KMS-11 (cell line): Measurements from ENCODE around the gene C2CD4C.

ENCODE experiments used
- H2AFZ ChIP-seq: fragments of 200-600 bp; sonication (generic); 2 replicates; pipeline ENCODE4 v1.6.1; 2016; ENCODE audit warnings: antibody characterized with exemption, mixed run types, low read depth
- H3K27ac ChIP-seq: fragments of 200-600 bp; sonication (generic); 2 replicates; pipeline ENCODE4 v1.6.1; 2016; ENCODE audit warnings: mild to moderate bottlenecking, mixed run types
- H3K27me3 ChIP-seq: fragments of 200-600 bp; sonication (generic); 2 replicates; pipeline ENCODE4 v1.6.1; 2017; ENCODE audit warnings: mild to moderate bottlenecking, low read depth, mixed run types, moderate library complexity; ENCODE audit not compliant: insufficient read depth
- H3K36me3 ChIP-seq: fragments of 200-600 bp; sonication (generic); 2 replicates; pipeline ENCODE4 v1.6.1; 2017; ENCODE audit warnings: mild to moderate bottlenecking, mixed run types; ENCODE audit not compliant: insufficient read depth
- H3K4me1 ChIP-seq: fragments of 200-600 bp; sonication (generic); 2 replicates; pipeline ENCODE4 v1.6.1; 2016; ENCODE audit warnings: mild to moderate bottlenecking, low read depth, mixed run types; ENCODE audit not compliant: poor library complexity, severe bottlenecking
- H3K4me2 ChIP-seq: fragments of 200-600 bp; sonication (generic); 2 replicates; pipeline ENCODE4 v1.7.0; 2016; ENCODE audit warnings: mild to moderate bottlenecking, mixed run types
- H3K4me3 ChIP-seq: fragments of 200-600 bp; sonication (generic); IDR thresholded peaks from 2 replicates; pipeline ENCODE4 v1.6.1; 2017; ENCODE audit warnings: low read depth, low read length, mixed read lengths; ENCODE audit not compliant: insufficient read depth
- H3K79me2 ChIP-seq: fragments of 200-600 bp; sonication (generic); 2 replicates; pipeline ENCODE4 v1.6.1; 2016; ENCODE audit warnings: low read depth, mixed run types; ENCODE audit not compliant: insufficient read depth
- H3K9ac ChIP-seq: fragments of 200-600 bp; sonication (generic); 2 replicates; pipeline ENCODE4 v1.6.1; 2016; ENCODE audit warnings: mild to moderate bottlenecking, mixed run types
- H4K20me1 ChIP-seq: fragments of 200-600 bp; sonication (generic); 2 replicates; pipeline ENCODE4 v1.6.1; 2016; ENCODE audit warnings: mild to moderate bottlenecking, mixed run types; ENCODE audit not compliant: insufficient read depth
- CTCF ChIP-seq: fragments of 200-600 bp; sonication (generic); conservative IDR thresholded peaks from 2 replicates; pipeline ENCODE4 v1.6.1; 2017; ENCODE audit warnings: low read depth, mild to moderate bottlenecking, antibody characterized with exemption, low read length, moderate library complexity, mixed read lengths

Gene C2CD4C

GRCh38 chr19:379796-380195, 29.2 kb downstream of the C2CD4C start:
- no peak overlapping the region for H2AFZ ChIP-seq
- no peaks in the 10 kb centered on the region for H3K79me2 ChIP-seq
- no peaks in the 10 kb centered on the region for H3K4me1 ChIP-seq
- peaks cover 50% of the 10 kb centered on the region for H3K27me3 ChIP-seq
- no peak overlapping the region for H3K4me3 ChIP-seq
- TF ChIP-seq CTCF: no peak
- no peaks in the 10 kb centered on the region for H4K20me1 ChIP-seq
- H3K27ac ChIP-seq: no peak overlapping the region
- H3K9ac ChIP-seq: no peak overlapping the region
- no peaks in the 10 kb centered on the region for H3K36me3 ChIP-seq
- H3K4me2 ChIP-seq: no peak overlapping the region

- Histone ChIP-seq H3K27ac (no peak overlapping the region), H3K4me1 (no peaks in the 10 kb centered on the region), H3K36me3 (no peaks in the 10 kb centered on the region), H3K4me3 (no peak overlapping the region), H2AFZ (no peak overlapping the region), H3K79me2 (no peaks in the 10 kb centered on the region), H4K20me1 (no peaks in the 10 kb centered on the region), H3K9ac (no peak overlapping the region), H3K27me3 (peaks cover 51% of the 10 kb centered on the region), H3K4me2 (no peak overlapping the region)
- TF ChIP-seq CTCF: no peak
Measured at GRCh38 chr19:378706-379105, 30.2 kb downstream of the C2CD4C start.

- H3K36me3 ChIP-seq: no peaks in the 10 kb centered on the region
- H3K9ac ChIP-seq: no peak overlapping the region
- no peak overlapping the region for H3K27ac ChIP-seq
- H4K20me1 ChIP-seq: no peaks in the 10 kb centered on the region
- H3K4me2 ChIP-seq: no peak overlapping the region
- H3K4me3 ChIP-seq: no peak overlapping the region
- no peak overlapping the region for H2AFZ ChIP-seq
- peaks cover 51% of the 10 kb centered on the region for H3K27me3 ChIP-seq
- no peaks in the 10 kb centered on the region for H3K4me1 ChIP-seq
- TF ChIP-seq CTCF: no peak
- no peaks in the 10 kb centered on the region for H3K79me2 ChIP-seq
Measured at GRCh38 chr19:377801-378581, 31.0 kb downstream of the C2CD4C start.

- Histone ChIP-seq H3K27ac (no peak overlapping the region), H4K20me1 (no peaks in the 10 kb centered on the region), H3K36me3 (no peaks in the 10 kb centered on the region), H3K4me2 (no peak overlapping the region), H3K4me1 (no peaks in the 10 kb centered on the region), H3K9ac (no peak overlapping the region), H2AFZ (no peak overlapping the region), H3K27me3 (peaks cover 66% of the 10 kb centered on the region), H3K79me2 (no peaks in the 10 kb centered on the region), H3K4me3 (no peak overlapping the region)
- no peak for TF ChIP-seq CTCF
Measured at GRCh38 chr19:376111-376470, 32.9 kb downstream of the C2CD4C start.
